Glutamatergic neuron (in vitro differentiated cells): ENCODE data around the gene MALRD1. TPM values are rescaled to one million over a fixed set of nuclear protein-coding genes. Genes with fewer than 3 reads are reported as not detected.
"Not testable (repeated sequence)": the region's sequence is repeated elsewhere in the genome, so short reads cannot be mapped to it uniquely, and the experiment has no call there.

Experiments used
- DNase-seq: peaks from one replicate; pipeline ENCODE4 v3.0.0; 2022
- H3K27ac Mint-ChIP-seq: one replicate; pipeline ENCODE4 v1.8.0; 2020; ENCODE audit warnings: mild to moderate bottlenecking, mixed read lengths, inconsistent platforms; ENCODE audit not compliant: unreplicated experiment
- H3K27me3 Mint-ChIP-seq: one replicate; pipeline ENCODE4 v1.8.0; 2020; ENCODE audit warnings: mild to moderate bottlenecking, moderate library complexity, mixed read lengths, inconsistent platforms; ENCODE audit not compliant: unreplicated experiment
- H3K36me3 Mint-ChIP-seq: one replicate; pipeline ENCODE4 v1.8.0; 2020; ENCODE audit warnings: mild to moderate bottlenecking, mixed read lengths, inconsistent platforms; ENCODE audit not compliant: unreplicated experiment
- H3K4me1 Mint-ChIP-seq: one replicate; pipeline ENCODE4 v1.8.0; 2020; ENCODE audit warnings: mild to moderate bottlenecking, low read depth, mixed read lengths, inconsistent platforms; ENCODE audit not compliant: unreplicated experiment
- H3K4me3 Mint-ChIP-seq: one replicate; pipeline ENCODE4 v1.8.0; 2020; ENCODE audit warnings: mild to moderate bottlenecking, mixed read lengths, inconsistent platforms; ENCODE audit not compliant: unreplicated experiment
- H3K9me3 Mint-ChIP-seq: one replicate; pipeline ENCODE4 v1.8.0; 2020; ENCODE audit warnings: mild to moderate bottlenecking, moderate library complexity, mixed read lengths, inconsistent platforms; ENCODE audit not compliant: unreplicated experiment
- total RNA-seq: library from RNA; stranded (reverse); fragmentation: NEBNext Ultra II Directional; extraction: Animal tissue kit (Norgen Biotek cat#: 25700); gene quantifications from one replicate; pipeline ENCODE4 v1.2.1, GENCODE V29; 2021; ENCODE audit not compliant: unreplicated experiment
- TF ChIP-seq, protein P1 (sequence below): fragments of 200-600 bp; sonication (generic); IDR thresholded peaks from one replicate; pipeline ENCODE4 v1.5.0; 2021; ENCODE audit not compliant: partially characterized antibody, unreplicated experiment

MALRD1 gene
- total RNA-seq, 1 donor from 2014 or later, result 0.27 TPM

DNA sequence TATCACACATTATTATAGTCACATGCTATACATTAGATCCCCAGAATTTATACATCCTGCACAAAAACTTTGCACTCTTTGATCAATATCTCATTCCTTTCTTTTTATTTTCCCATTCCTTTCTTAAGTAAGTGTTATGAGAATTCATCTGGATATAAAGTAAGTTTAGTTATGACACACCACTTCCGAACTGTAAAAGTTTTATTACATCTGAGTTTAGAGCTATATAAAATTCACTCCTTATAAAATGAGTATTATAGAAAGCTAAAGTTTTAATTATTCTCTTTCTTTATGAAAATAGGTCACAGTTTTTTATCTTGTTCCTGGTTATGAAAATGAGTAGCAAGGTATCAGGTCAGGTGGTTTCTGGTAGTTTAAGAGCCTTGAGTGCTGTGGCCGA lies 683.0 kb downstream of the MALRD1 start:
- TF ChIP-seq, protein P1, sequence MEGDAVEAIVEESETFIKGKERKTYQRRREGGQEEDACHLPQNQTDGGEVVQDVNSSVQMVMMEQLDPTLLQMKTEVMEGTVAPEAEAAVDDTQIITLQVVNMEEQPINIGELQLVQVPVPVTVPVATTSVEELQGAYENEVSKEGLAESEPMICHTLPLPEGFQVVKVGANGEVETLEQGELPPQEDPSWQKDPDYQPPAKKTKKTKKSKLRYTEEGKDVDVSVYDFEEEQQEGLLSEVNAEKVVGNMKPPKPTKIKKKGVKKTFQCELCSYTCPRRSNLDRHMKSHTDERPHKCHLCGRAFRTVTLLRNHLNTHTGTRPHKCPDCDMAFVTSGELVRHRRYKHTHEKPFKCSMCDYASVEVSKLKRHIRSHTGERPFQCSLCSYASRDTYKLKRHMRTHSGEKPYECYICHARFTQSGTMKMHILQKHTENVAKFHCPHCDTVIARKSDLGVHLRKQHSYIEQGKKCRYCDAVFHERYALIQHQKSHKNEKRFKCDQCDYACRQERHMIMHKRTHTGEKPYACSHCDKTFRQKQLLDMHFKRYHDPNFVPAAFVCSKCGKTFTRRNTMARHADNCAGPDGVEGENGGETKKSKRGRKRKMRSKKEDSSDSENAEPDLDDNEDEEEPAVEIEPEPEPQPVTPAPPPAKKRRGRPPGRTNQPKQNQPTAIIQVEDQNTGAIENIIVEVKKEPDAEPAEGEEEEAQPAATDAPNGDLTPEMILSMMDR, result no peak
- Mint-ChIP-seq H3K36me3 (peaks cover 4% of the 10 kb centered on the region), H3K27me3 (peaks cover 4% of the 10 kb centered on the region), H3K4me3 (no peak overlapping the region), H3K27ac (no peak overlapping the region), H3K4me1 (peaks cover 9% of the 10 kb centered on the region), H3K9me3 (peaks cover 3% of the 10 kb centered on the region)
- no peak for DNase-seq

DNA sequence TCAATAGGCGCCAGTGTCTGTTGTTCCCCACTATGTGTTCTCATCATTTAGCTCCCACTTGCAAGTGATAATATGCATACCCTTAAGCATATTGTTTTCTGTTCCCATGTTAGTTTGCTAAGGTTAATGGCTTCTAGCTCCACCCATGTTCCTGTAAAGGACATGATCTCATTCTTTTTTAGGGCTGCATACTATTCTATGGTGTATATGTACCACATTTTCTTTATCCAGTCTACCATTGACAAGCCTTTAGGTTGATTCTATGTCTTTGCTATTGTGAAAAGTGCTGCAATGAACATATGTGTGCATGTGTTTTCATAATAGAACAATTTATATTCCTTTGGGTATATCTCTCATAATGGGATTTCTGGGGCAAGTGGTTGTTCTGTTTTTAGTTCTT lies 689.8 kb downstream of the MALRD1 start:
- DNase-seq, result no peak
- TF ChIP-seq, protein P1, result no peak
- Mint-ChIP-seq H3K9me3 (no peaks in the 10 kb centered on the region), H3K27ac (no peak overlapping the region), H3K4me1 (no peaks in the 10 kb centered on the region), H3K4me3 (no peak overlapping the region), H3K36me3 (peaks cover 4% of the 10 kb centered on the region), H3K27me3 (no peaks in the 10 kb centered on the region)

GRCh38 chr10:19739232-19739631 lies 690.6 kb downstream of the MALRD1 start:
- H3K4me3 Mint-ChIP-seq, H3K36me3 Mint-ChIP-seq, H3K27me3 Mint-ChIP-seq, H3K27ac Mint-ChIP-seq, H3K4me1 Mint-ChIP-seq, DNase-seq, H3K9me3 Mint-ChIP-seq: not testable (repeated sequence)

- not testable (repeated sequence) for H3K4me1 Mint-ChIP-seq, DNase-seq, H3K9me3 Mint-ChIP-seq, H3K36me3 Mint-ChIP-seq, H3K27me3 Mint-ChIP-seq, H3K4me3 Mint-ChIP-seq, H3K27ac Mint-ChIP-seq
These were observed 693.5 kb downstream of the MALRD1 start for GRCh38 chr10:19742144-19742543.

DNA sequence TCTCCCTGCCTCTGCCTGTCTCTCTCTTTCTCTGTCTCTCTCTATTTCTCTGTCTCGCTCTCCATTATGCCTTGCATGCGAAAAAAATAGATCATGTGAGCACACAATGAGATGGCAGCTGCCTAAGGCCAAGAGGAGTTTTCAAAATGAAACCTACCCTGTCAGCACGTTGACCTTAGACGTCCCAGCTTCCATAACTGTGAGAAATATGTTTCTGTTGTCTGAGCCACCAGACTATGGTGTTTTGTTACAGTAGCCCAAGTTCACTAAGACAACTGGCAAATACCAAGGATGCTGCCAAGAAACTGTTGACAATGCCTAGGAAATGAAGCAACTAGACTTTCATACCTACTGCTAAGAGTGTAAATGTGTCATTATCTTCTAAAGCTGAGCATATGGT lies 697.1 kb downstream of the MALRD1 start:
- TF ChIP-seq, protein P1, result no peak
- DNase-seq, result no peak
- no peak overlapping the region for H3K4me3 Mint-ChIP-seq
- no peaks in the 10 kb centered on the region for H3K9me3 Mint-ChIP-seq
- H3K4me1 Mint-ChIP-seq, result no peaks in the 10 kb centered on the region
- no peak overlapping the region for H3K27ac Mint-ChIP-seq
- H3K36me3 Mint-ChIP-seq, result no peaks in the 10 kb centered on the region
- no peaks in the 10 kb centered on the region for H3K27me3 Mint-ChIP-seq

DNA sequence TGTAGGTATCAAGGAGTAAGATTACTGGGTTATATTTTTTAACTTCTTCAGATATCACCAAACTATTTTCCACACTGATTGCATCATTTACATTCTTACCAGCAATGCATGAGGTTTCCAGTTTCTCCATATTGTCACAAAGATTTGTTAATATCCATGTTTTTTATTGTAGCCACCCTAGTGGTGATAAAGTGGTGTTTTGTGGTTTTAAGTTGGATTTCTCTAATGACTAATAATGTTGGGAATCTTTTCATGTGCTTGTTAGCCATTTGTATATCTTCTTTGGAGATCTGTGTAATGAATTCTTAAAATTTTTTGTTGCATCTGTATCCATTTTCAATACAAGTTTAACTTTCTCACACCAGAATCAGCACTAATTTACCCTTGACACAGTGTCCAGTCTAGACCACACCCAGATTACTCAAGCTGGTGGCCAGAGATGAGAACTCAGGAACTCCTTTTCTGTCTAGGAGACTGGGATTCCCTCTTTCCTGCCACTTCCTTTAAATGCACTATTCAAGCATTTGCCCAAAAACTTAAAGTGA lies 700.7 kb downstream of the MALRD1 start:
- no peak overlapping the region for H3K4me3 Mint-ChIP-seq
- H3K4me1 Mint-ChIP-seq, result no peaks in the 10 kb centered on the region
- DNase-seq, result no peak
- no peaks in the 10 kb centered on the region for H3K27me3 Mint-ChIP-seq
- no peak overlapping the region for H3K27ac Mint-ChIP-seq
- H3K9me3 Mint-ChIP-seq, result no peaks in the 10 kb centered on the region
- TF ChIP-seq, protein P1, result no peak
- no peaks in the 10 kb centered on the region for H3K36me3 Mint-ChIP-seq
